Hepatocyte (in vitro differentiated cells): ENCODE measurements around the gene P4HA1.

Experiments used
- CTCF ChIP-seq: fragments of 200-600 bp; sonication (generic); IDR thresholded peaks from 2 replicates; pipeline ENCODE4 v1.5.1; 2016; ENCODE audit warnings: antibody characterized with exemption, mild to moderate bottlenecking; ENCODE audit not compliant: poor library complexity
- EZH2 ChIP-seq: fragments of 200-600 bp; sonication (generic); IDR thresholded peaks from 2 replicates; pipeline ENCODE4 v1.6.1; 2016; ENCODE audit warnings: antibody characterized with exemption, mild to moderate bottlenecking, borderline replicate concordance

DNA sequence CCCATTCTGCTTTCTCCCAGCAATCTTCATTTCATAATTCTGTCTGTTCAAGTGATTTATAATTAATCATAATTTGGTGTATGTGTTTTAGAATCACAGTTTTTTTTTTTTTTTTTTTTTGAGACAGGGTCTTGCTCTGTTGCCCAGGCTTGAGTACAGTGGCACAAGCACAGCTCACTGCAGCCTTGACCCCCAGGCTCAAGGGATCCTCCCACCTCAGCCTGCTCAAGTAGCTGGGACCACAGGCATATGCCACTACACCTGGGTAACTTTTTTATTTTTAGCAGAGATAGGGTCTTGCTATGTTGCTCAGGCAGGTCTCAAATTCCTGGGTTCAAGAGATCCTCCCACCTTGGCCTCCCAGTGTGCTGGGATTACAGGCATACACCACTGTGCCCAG, 92.8 kb downstream of the P4HA1 start:
- TF ChIP-seq CTCF (no peak), EZH2 (no peak)
